Heart right ventricle (tissue), 16 donors: ENCODE data around the gene PRKAG2. TPM values are rescaled to one million over a fixed set of nuclear protein-coding genes. Genes with fewer than 3 reads are reported as not detected.

Experiments used
- ATAC-seq, 8 donors: fragments of 200-7000 bp; cut with Tn5 transposase; one replicate each; pipeline ENCODE4 v1.9.1; 2020; ENCODE audit warnings: mild to moderate bottlenecking in 8 of 8, moderate library complexity in 8 of 8, moderate number of reproducible peaks in 1 of 8
- DNase-seq, 2 donors: peaks; one replicate each; pipeline ENCODE4 v3.0.0-alpha.2; 2020
- H3K27ac ChIP-seq, 10 donors: fragments of 200-600 bp; sonication (generic) in 2 of 10; one replicate each; pipeline versions ENCODE4 v1.5.0 to v1.8.0; 2020 to 2022; ENCODE audit warnings: mild to moderate bottlenecking in 3 of 10
- H3K27me3 ChIP-seq, 7 donors: fragments of 200-600 bp; one replicate each; pipeline ENCODE4 v1.8.0; 2021 to 2022; ENCODE audit warnings: mild to moderate bottlenecking in 2 of 7
- H3K36me3 ChIP-seq, 9 donors: fragments of 200-600 bp; sonication (generic) in 1 of 9; one replicate each; pipeline versions ENCODE4 v1.5.0 to v1.8.0; 2020 to 2022; ENCODE audit warnings: mild to moderate bottlenecking in 2 of 9
- H3K4me1 ChIP-seq, 9 donors: fragments of 200-600 bp; sonication (generic) in 1 of 9; one replicate each; pipeline versions ENCODE4 v1.5.0 to v1.8.0; 2020 to 2022; ENCODE audit warnings: mild to moderate bottlenecking in 4 of 9
- H3K4me3 ChIP-seq, 10 donors: fragments of 200-600 bp; sonication (generic) in 2 of 10; one replicate each; pipeline versions ENCODE4 v1.5.0 to v1.8.0; 2020 to 2022; ENCODE audit warnings: mild to moderate bottlenecking in 7 of 10, moderate library complexity in 2 of 10
- H3K9me3 ChIP-seq, 11 donors: fragments of 200-600 bp in 10 of 11; sonication (generic) in 2 of 11; one replicate each; pipeline versions ENCODE4 v1.5.0 to v1.8.0; 2013 to 2022; ENCODE audit warnings: mild to moderate bottlenecking in 2 of 11, control low read depth in 1 of 11, moderate library complexity in 1 of 11
- WGBS, 2 donors: extraction: QIAGEN DNeasy Blood & Tissue Kit; methylation state at CpG; one replicate each; pipeline ENCODE4 v1.1.7; 2013; ENCODE audit warnings: inconsistent platforms in 1 of 2; 5-methylcytosine and 5-hydroxymethylcytosine counted together
- intact Hi-C, 10 donors: fragments of 100-400 bp; cut with DNase I; formaldehyde crosslinking; loops; one replicate each; pipeline versions ENCODE4 v1.11.1 to v1.14.2; 2022
- polyA plus RNA-seq, 2 donors: library from polyadenylated mRNA; stranded (reverse); fragments of 200-250 nt; gene quantifications; one replicate each; pipeline ENCODE4 v1.2.3, GENCODE V29; 2013
- total RNA-seq, 10 donors: library from RNA; stranded (reverse); fragmentation: NEBNext Ultra II Directional in 3 of 10; extraction: Animal tissue kit (Norgen Biotek cat#: 25700) in 3 of 10; gene quantifications; one replicate each; pipeline versions ENCODE4 v1.2.1 to v1.2.4, GENCODE V29; 2021 to 2023
- TF ChIP-seq, protein P1 (sequence below), 9 donors: fragments of 200-600 bp; sonication (generic) in 2 of 9; IDR thresholded peaks; one replicate each; pipeline versions ENCODE4 v1.5.0 to v1.8.0; 2021 to 2022; ENCODE audit warnings: antibody characterized with exemption in 9 of 9, mild to moderate bottlenecking in 5 of 9, moderate library complexity in 1 of 9
- donor health status: Arrhythmogenic right ventricular cardiomyopathy.
- donor health status: ischemic (EF 13 %, LVEDD 7.1; RV severe dilation, severe dysfunction).
- donor health status: healthy with polysubstance abuse.
- donor health status: DM: no; HTN: yes; CAD: no.
- donor health status: DM: no; HTN: no; CAD: no.
- donor health status: ischemic (EF 25% LVEDD 6.9; RV normal size, moderate dysfunction).
- donor health status: ischemic (EF 25% LVEDD 5.7; RV mildly dilated, moderate dysfunction).
- donor health status: healthy.
- donor health status: DM: yes; HTN: yes; CAD: no.
- donor health status: Ischemic cardiomyopathy.
- donor health status: ischemic (EF 35%, LVEDD 5.7; RV mildly dilated, moderate dysfunction).
- donor health status: nonischemic (EF 11% LVEDD 7.7; RV severe dilation, severe dysfunction).
- donor health status: DM: yes; HTN: yes; CAD: no.
- donor health status: PGD.
- donor health status: ischemic (EF 29% LVEDD 5.4; RV normal size, mild dysfunction).
- donor health status: nonischemic (EF 23%, LVEDD 6.1; RV moderate dilation, normal function).

PRKAG2 gene
- total and polyA plus RNA-seq, 12 donors: 52.4 to 156 (median 114) TPM

DNA sequence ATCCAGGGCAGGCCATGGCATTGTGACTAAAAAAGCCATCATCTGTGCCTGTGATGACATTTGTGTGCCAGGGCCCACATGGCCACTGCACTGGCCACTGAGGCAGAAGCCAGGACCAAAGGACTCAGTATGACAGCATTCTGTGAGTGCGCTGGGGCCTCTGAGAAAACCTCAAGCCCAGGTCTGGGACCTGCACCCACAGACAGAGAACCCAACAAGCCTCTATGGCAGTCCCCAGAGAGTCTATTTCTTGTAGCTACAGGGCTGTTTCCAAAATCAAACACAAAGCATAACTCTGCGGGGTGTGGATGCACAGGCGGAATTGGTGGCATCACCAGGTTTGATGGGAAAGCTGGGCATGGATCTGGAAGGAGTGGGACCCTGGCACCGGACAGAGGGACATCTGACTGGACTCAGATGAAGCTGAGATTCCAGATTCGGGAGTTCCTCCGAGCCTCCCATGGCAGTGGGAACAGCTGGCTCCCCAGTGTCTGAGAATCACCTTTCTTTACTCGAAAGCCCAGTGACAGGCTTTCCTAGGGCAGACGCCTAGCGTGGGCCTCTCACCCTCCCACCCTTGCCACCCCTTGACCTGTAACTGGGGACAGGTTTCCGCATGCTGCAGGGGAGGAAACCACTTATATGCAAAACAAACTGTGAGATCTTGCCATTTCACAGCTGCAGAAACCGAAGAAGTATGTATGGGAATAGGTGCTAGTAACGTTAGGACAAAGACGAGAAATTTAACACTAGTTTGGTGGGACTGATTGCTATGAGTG is 286.7 kb downstream of the PRKAG2 start:
- intact Hi-C loops: no loop called here
- ATAC-seq (peak in 2 of 8 donors; percentile 19 to 25), DNase-seq (no peak)
- H3K36me3 ChIP-seq: peaks cover 0 to 54% (median 0%) of the 10 kb centered on the region in 9 donors
- WGBS, 2 donors: 68 to 91% methylated on average over 13 of the region's 13 CpGs
- H3K4me3 ChIP-seq: no peak overlapping the region
- peaks cover 0 to 34% (median 11%) of the 10 kb centered on the region in 9 donors for H3K4me1 ChIP-seq
- no peaks in the 10 kb centered on the region for H3K27me3 ChIP-seq
- TF ChIP-seq, protein P1, sequence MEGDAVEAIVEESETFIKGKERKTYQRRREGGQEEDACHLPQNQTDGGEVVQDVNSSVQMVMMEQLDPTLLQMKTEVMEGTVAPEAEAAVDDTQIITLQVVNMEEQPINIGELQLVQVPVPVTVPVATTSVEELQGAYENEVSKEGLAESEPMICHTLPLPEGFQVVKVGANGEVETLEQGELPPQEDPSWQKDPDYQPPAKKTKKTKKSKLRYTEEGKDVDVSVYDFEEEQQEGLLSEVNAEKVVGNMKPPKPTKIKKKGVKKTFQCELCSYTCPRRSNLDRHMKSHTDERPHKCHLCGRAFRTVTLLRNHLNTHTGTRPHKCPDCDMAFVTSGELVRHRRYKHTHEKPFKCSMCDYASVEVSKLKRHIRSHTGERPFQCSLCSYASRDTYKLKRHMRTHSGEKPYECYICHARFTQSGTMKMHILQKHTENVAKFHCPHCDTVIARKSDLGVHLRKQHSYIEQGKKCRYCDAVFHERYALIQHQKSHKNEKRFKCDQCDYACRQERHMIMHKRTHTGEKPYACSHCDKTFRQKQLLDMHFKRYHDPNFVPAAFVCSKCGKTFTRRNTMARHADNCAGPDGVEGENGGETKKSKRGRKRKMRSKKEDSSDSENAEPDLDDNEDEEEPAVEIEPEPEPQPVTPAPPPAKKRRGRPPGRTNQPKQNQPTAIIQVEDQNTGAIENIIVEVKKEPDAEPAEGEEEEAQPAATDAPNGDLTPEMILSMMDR (IDR thresholded peaks at IDR 0.05): no peak
- H3K27ac ChIP-seq: no peak overlapping the region
- no peaks in the 10 kb centered on the region for H3K9me3 ChIP-seq

DNA sequence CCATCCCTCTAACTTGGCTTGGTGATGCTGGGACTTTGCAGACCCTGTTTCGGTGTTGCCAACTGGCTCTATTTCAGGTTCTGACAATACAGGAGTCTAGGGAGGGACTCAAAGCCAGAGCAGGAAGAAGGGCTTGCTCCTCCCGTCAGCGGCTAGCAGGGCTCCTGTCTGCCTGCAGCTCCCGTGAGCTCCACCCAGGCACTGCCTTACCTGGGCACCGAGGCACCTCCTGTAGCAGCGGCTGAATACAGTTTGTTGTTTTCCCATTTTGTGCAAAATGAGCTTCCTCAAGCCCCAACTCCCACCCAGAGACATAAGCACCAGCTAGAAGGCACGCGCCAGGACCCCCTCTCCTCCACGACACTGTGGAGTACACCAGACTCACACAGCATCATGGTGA is 287.9 kb downstream of the PRKAG2 start:
- TF ChIP-seq, protein P1 (IDR thresholded peaks at IDR 0.05): no peak
- 95 to 96% methylated on average over 9 of the region's 9 CpGs for WGBS, 2 donors
- DNase-seq (no peak), ATAC-seq (no peak)
- Histone ChIP-seq H3K4me1 (peaks cover 0 to 25% (median 10%) of the 10 kb centered on the region in 9 donors), H3K9me3 (no peaks in the 10 kb centered on the region), H3K4me3 (no peak overlapping the region), H3K36me3 (peaks cover 0 to 44% (median 0%) of the 10 kb centered on the region in 9 donors), H3K27ac (no peak overlapping the region), H3K27me3 (no peaks in the 10 kb centered on the region)
- intact Hi-C loops: no loop called here

DNA sequence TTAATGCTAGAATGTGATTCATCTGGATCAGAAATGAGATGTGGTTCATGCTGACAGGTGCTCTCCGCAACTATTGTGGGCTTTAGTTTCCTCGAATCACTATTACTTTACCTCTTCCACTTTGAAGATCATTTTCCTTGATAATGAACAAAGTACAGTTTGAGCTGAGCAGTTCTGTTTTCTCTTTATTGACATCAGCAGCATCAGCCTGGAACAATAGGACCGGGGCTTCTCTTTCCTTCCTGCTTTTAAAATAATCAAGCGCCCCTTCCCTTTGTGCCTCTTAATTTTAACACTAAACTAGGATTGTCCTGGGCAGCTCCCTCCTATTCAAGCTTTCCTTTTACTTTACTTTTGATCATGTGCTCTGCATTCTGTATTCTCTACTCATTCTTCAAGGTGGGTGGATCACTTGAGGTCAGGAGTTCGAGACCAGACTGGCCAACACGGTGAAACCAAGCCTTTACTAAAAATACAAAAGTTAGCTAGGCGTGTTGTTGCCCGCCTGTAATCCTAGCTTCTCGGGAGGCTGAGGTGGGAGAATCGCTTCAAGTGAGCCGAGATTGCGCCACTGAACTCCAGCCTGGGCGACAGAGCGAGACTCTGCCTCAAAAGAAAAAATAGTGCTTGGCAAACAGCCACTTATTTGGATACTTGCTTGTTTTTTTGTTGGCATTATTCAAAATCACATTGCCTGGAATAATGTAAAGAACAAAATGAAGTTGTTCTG is 290.2 kb downstream of the PRKAG2 start:
- Histone ChIP-seq H3K4me1 (peaks cover 0 to 25% (median 10%) of the 10 kb centered on the region in 9 donors), H3K27me3 (no peaks in the 10 kb centered on the region), H3K9me3 (no peaks in the 10 kb centered on the region), H3K4me3 (no peak overlapping the region), H3K36me3 (peaks cover 0 to 26% (median 0%) of the 10 kb centered on the region in 9 donors), H3K27ac (peak overlapping the region in 3 of 10 donors; percentile 16 to 19 (median 17))
- ATAC-seq: peak in 2 of 8 donors; percentile 23 to 25
- WGBS, 2 donors: 69 to 77% methylated on average over 14 of the region's 14 CpGs
- TF ChIP-seq, protein P1 (IDR thresholded peaks at IDR 0.05): no peak
- no peak for DNase-seq
- intact Hi-C loops: no loop called here

DNA sequence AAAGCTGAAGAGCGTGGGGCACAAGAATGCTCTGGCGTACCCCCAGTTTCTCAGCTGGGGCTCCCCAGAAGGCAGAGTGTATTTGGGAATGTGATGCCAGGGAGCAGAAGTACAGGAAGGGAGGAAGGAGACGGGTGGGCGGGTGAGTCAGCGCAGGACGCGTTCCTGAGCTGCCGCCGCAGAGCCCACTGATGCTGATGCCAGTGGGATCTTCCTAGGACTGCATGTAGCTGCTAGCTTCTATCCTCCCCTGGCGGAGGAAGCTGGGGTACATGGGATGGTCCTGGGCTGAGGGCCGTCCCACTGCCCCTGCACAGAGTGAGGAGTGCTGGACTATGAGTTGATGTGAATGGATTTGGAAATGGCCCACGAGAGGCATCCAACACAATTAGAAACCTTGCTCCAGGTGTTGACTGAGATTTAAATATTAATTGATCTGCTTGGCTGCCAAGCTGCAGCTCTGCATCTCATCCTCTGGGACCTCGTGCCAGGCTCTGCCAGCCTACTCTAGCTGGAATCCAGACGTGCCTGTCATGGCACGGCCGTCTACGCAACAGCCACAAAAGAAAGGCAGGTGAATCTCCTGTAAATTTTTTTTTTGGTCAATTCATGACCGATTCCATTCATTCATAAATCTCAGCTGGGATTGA is 291.0 kb downstream of the PRKAG2 start:
- intact Hi-C loops: no loop called here
- ATAC-seq (peak in 2 of 8 donors; percentile 11 to 37), DNase-seq (no peak)
- Histone ChIP-seq H3K4me1 (peaks cover 0 to 25% (median 10%) of the 10 kb centered on the region in 9 donors), H3K9me3 (no peaks in the 10 kb centered on the region), H3K27me3 (no peaks in the 10 kb centered on the region), H3K4me3 (no peak overlapping the region), H3K36me3 (peaks cover 0 to 18% (median 0%) of the 10 kb centered on the region in 9 donors), H3K27ac (peak overlapping the region in 2 of 10 donors; percentile 16 to 19)
- WGBS, 2 donors: 70 to 78% methylated on average over 18 of the region's 18 CpGs
- TF ChIP-seq, protein P1 (IDR thresholded peaks at IDR 0.05): no peak
